ENCODE measurements around the gene GPR35. TPM values are rescaled to one million over a fixed set of nuclear protein-coding genes. Genes with fewer than 3 reads are reported as not detected.
A peak's percentile ranks its signal among the peaks of the same experiment; 100 is the strongest.
"Not testable (repeated sequence)": the region's sequence is repeated elsewhere in the genome, so short reads cannot be mapped to it uniquely, and the experiment has no call there.

GPR35 gene
- total RNA-seq, 1 experiment from 2014 or later: 1.3 TPM

DNA sequence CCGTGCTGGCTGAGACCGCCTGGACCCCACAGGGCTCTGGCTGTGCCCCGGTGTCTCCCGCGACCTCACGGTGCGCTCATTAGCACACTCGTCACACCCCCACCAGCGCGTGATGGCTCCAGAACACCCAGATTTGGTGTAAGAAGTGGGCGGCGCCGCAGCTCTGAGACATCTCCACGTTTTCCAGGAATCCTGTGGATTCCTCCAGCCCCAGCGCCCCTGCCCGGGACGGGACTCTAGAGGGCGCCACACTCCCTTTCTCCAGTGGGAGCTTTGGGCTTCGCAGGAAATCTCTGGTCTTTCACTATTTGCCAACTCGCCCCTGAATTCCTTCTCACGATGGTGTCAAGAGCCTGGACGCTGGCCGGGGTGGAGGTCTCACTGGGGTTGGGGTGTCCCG, 50.1 kb downstream of the GPR35 start:
- CTCF ChIA-PET: not testable (repeated sequence)
- peak; percentile 53; the same call in 1 of the 2 replicates for ATAC-seq

DNA sequence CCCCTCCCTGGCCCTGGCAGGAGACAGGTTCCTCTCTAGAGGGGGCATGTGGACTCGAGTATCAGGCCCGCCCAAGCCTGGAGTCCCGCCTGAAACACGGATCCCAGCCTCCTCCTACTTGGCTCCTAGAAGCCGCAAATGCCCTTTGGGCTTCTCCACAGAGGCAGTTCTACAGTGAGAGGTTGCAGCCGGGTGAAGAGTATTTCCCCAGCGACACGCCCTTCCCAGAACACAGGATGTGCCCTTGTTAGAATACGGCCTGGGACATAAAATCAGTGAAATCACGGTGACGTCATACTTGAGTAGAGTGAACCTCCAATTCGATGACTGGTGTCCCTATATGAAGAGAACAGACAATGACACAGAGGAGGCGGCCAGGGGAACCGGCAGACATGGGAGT, 52.8 kb downstream of the GPR35 start:
- CTCF ChIA-PET; H3K36me3 ChIP-seq (ENCODE audit: control insufficient read depth, insufficient read depth, low read length); in situ Hi-C loops (cut with HindIII; ENCODE audit: low pct_unique_long_range_greater_than_20kb, low sequenced_read_pairs); ATAC-seq; BruUV-seq (replicated peaks); H3K27me3 ChIP-seq (ENCODE audit: control insufficient read depth, insufficient read depth, low read length); DNase-seq (ENCODE audit: low read depth, low spot score); intact Hi-C loops (cut with micrococcal nuclease; ENCODE audit: unreplicated experiment); POLR2A ChIA-PET; H3K9me3 ChIP-seq (ENCODE audit: control insufficient read depth, insufficient read depth, low read depth, low read length); H3K27ac ChIP-seq (ENCODE audit: low read length); H3K4me3 ChIP-seq (ENCODE audit: low read depth in 2 of 2, low read length in 2 of 2); H3K4me1 ChIP-seq (ENCODE audit: control insufficient read depth, insufficient read depth, low read length): not testable (repeated sequence)

More for the DNA sequence above, 50.1 kb downstream of the GPR35 start:
- POLR2A ChIA-PET; BruUV-seq (replicated peaks); H3K4me3 ChIP-seq (ENCODE audit: low read depth in 2 of 2, low read length in 2 of 2); H3K36me3 ChIP-seq (ENCODE audit: control insufficient read depth, insufficient read depth, low read length); H3K4me1 ChIP-seq (ENCODE audit: control insufficient read depth, insufficient read depth, low read length); H3K27me3 ChIP-seq (ENCODE audit: control insufficient read depth, insufficient read depth, low read length); DNase-seq (ENCODE audit: low read depth, low spot score); intact Hi-C loops (cut with micrococcal nuclease; ENCODE audit: unreplicated experiment); H3K9me3 ChIP-seq (ENCODE audit: control insufficient read depth, insufficient read depth, low read depth, low read length); in situ Hi-C loops (cut with HindIII; ENCODE audit: low pct_unique_long_range_greater_than_20kb, low sequenced_read_pairs); H3K27ac ChIP-seq (ENCODE audit: low read length): not testable (repeated sequence)

DNA sequence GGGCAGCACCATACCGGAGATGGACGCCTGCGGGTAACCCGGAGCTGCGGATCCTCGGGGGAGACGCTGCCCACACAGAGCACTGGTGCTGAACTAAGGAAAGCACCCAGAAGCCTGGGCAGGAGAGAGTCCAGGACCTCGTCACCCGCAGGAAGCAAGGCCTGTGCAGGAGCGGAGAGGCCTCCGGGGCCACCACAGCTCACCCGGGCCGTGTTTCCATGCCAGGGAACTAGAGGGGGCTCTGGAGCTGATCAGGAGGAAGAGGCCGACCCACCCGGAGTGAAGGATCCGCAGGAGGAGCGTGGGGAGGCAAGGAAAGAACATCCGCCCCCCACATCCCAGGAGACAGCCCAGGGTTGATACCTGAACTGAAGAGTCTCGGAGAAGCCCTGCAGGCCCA, 53.6 kb downstream of the GPR35 start:
- H3K4me1 ChIP-seq (ENCODE audit: control insufficient read depth, insufficient read depth, low read length); H3K9me3 ChIP-seq (ENCODE audit: control insufficient read depth, insufficient read depth, low read depth, low read length); CTCF ChIA-PET; DNase-seq (ENCODE audit: low read depth, low spot score); H3K27me3 ChIP-seq (ENCODE audit: control insufficient read depth, insufficient read depth, low read length); H3K27ac ChIP-seq (ENCODE audit: low read length); H3K36me3 ChIP-seq (ENCODE audit: control insufficient read depth, insufficient read depth, low read length); POLR2A ChIA-PET; intact Hi-C loops (cut with micrococcal nuclease; ENCODE audit: unreplicated experiment); H3K4me3 ChIP-seq (ENCODE audit: low read depth in 2 of 2, low read length in 2 of 2); in situ Hi-C loops (cut with HindIII; ENCODE audit: low pct_unique_long_range_greater_than_20kb, low sequenced_read_pairs); BruUV-seq (replicated peaks): not testable (repeated sequence)
- ATAC-seq: peak; percentile 16; the same call in 1 of the 2 replicates

DNA sequence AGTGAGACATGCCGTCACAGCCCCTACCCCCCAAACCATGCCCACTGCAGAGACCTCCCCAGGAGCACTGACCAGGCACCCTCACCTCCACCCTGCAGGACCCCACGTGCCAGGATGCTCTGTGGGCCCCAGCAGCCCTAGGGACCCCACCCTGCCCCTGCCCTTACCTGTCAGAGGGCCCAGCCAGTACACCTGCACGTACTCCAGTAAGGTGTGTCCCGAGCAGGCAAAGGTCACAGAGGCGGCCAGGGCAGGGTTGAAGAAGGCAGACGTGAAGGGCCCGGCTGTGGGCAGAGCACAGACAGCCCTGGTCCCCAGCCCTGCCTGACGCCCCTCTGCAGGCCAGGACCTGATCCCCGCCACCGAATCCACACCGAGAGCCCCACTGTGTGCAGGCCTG, 54.9 kb downstream of the GPR35 start:
- ATAC-seq; POLR2A ChIA-PET; H3K36me3 ChIP-seq (ENCODE audit: control insufficient read depth, insufficient read depth, low read length); BruUV-seq (replicated peaks); DNase-seq (ENCODE audit: low read depth, low spot score); CTCF ChIA-PET; intact Hi-C loops (cut with micrococcal nuclease; ENCODE audit: unreplicated experiment); H3K4me1 ChIP-seq (ENCODE audit: control insufficient read depth, insufficient read depth, low read length); H3K4me3 ChIP-seq (ENCODE audit: low read depth in 2 of 2, low read length in 2 of 2); H3K9me3 ChIP-seq (ENCODE audit: control insufficient read depth, insufficient read depth, low read depth, low read length); H3K27ac ChIP-seq (ENCODE audit: low read length); H3K27me3 ChIP-seq (ENCODE audit: control insufficient read depth, insufficient read depth, low read length); in situ Hi-C loops (cut with HindIII; ENCODE audit: low pct_unique_long_range_greater_than_20kb, low sequenced_read_pairs): not testable (repeated sequence)

Other genes with a start within 250 kb of the GPR35 start
- gene GPC1, start 189.8 kb upstream of the GPR35 start, total RNA-seq (2021; ENCODE audit: unreplicated experiment): 88.7 TPM
- gene ANKMY1, start 67.5 kb upstream of the GPR35 start, total RNA-seq (2021; ENCODE audit: unreplicated experiment): 19.5 TPM
- gene DUSP28, start 65.1 kb upstream of the GPR35 start, total RNA-seq (2021; ENCODE audit: unreplicated experiment): 10.7 TPM
- gene RNPEPL1, start 57.0 kb upstream of the GPR35 start, total RNA-seq (2021; ENCODE audit: unreplicated experiment): 88.2 TPM
- 38.6 TPM for gene CAPN10, start 38.7 kb upstream of the GPR35 start, total RNA-seq (2021; ENCODE audit: unreplicated experiment)
- gene AQP12B, start 57.4 kb downstream of the GPR35 start, total RNA-seq (2021; ENCODE audit: unreplicated experiment): not detected
- not detected for gene AQP12A, start 66.4 kb downstream of the GPR35 start, total RNA-seq (2021; ENCODE audit: unreplicated experiment)
- 132 TPM for gene KIF1A, start 194.7 kb downstream of the GPR35 start, total RNA-seq (2021; ENCODE audit: unreplicated experiment)
- 0.36 TPM for gene AGXT, start 243.3 kb downstream of the GPR35 start, total RNA-seq (2021; ENCODE audit: unreplicated experiment)

All from Panc1 (cell line).